Keratinocyte (primary cell): ENCODE results near the gene CREB5. TPM values are rescaled to one million over a fixed set of nuclear protein-coding genes. Genes with fewer than 3 reads are reported as not detected.

Source experiments
- DNase-seq: peaks from one replicate; pipeline ENCODE4 v3.0.0-alpha.2; 2011; ENCODE audit warnings: low read depth, missing footprints, low spot score
- FAIRE-seq: peaks from 2 replicates; lab custom pipeline; 2011; peaks lifted over from hg19 to GRCh38; lab: Jason Lieb, UNC
- H2AFZ ChIP-seq: 2 replicates; pipeline ENCODE4 v1.6.0; 2012; ENCODE audit warnings: low read length, control low read depth, inconsistent platforms; ENCODE audit not compliant: control insufficient read depth
- H3K27ac ChIP-seq: 2 replicates; pipeline ENCODE4 v1.5.1; 2011; ENCODE audit warnings: low read length; ENCODE audit not compliant: control insufficient read depth, insufficient read depth
- H3K27me3 ChIP-seq: 3 replicates; pipeline ENCODE4 v1.6.0; 2011; ENCODE audit warnings: low read length; ENCODE audit not compliant: control insufficient read depth, insufficient read depth; ENCODE audit errors: extremely low read depth
- H3K36me3 ChIP-seq, 2 experiments: 2 replicates in 1 of 2; 3 replicates in 1 of 2; pipeline ENCODE4 v1.5.1; 2011; ENCODE audit warnings: low read length in 2 of 2, mild to moderate bottlenecking in 1 of 2; ENCODE audit not compliant: control insufficient read depth in 2 of 2, insufficient read depth in 2 of 2; ENCODE audit errors: extremely low read depth in 1 of 2
- H3K4me1 ChIP-seq: 3 replicates; pipeline ENCODE4 v1.5.1; 2011; ENCODE audit warnings: low read length; ENCODE audit not compliant: control insufficient read depth, insufficient read depth; ENCODE audit errors: extremely low read depth
- H3K4me2 ChIP-seq: 3 replicates; pipeline ENCODE4 v1.6.0; 2011; ENCODE audit warnings: low read depth, low read length; ENCODE audit not compliant: control insufficient read depth, insufficient read depth; ENCODE audit errors: extremely low read depth
- H3K4me3 ChIP-seq, 3 experiments: fragments of 200-600 bp in 1 of 3; sonication (generic) in 1 of 3; 2 replicates in 2 of 3; 3 replicates in 1 of 3; pipeline ENCODE4 v1.5.1; 2011 to 2016; ENCODE audit warnings: low read length in 3 of 3, mild to moderate bottlenecking in 3 of 3, control low read depth in 2 of 3, inconsistent platforms in 1 of 3, low read depth in 1 of 3, mixed read lengths in 1 of 3, mixed run types in 1 of 3, moderate library complexity in 1 of 3; ENCODE audit not compliant: control insufficient read depth in 2 of 3, insufficient read depth in 2 of 3; ENCODE audit errors: extremely low read depth in 1 of 3
- H3K79me2 ChIP-seq: 2 replicates; pipeline ENCODE4 v1.6.0; 2012; ENCODE audit warnings: low read length; ENCODE audit not compliant: control insufficient read depth, insufficient read depth
- H3K9ac ChIP-seq: 3 replicates; pipeline ENCODE4 v1.6.0; 2011; ENCODE audit warnings: low read length; ENCODE audit not compliant: control insufficient read depth, insufficient read depth; ENCODE audit errors: extremely low read depth
- H3K9me1 ChIP-seq: 3 replicates; pipeline ENCODE4 v1.6.0; 2011; ENCODE audit warnings: low read length; ENCODE audit not compliant: control insufficient read depth, insufficient read depth; ENCODE audit errors: extremely low read depth
- H3K9me3 ChIP-seq: 2 replicates; pipeline ENCODE4 v1.5.1; 2012; ENCODE audit warnings: low read depth, low read length; ENCODE audit not compliant: control insufficient read depth
- H4K20me1 ChIP-seq: 3 replicates; pipeline ENCODE4 v1.6.0; 2011; ENCODE audit warnings: low read length; ENCODE audit not compliant: control insufficient read depth, insufficient read depth; ENCODE audit errors: extremely low read depth
- CTCF ChIP-seq, 3 experiments: IDR thresholded peaks in 1 of 3; conservative IDR thresholded peaks in 1 of 3; optimal IDR thresholded peaks in 1 of 3; 2 replicates in 2 of 3; 3 replicates in 1 of 3; pipeline versions ENCODE3 to v1.5.1; 2011; ENCODE audit warnings: low read length in 3 of 3, mild to moderate bottlenecking in 3 of 3, moderate library complexity in 2 of 3, control low read depth in 1 of 3, inconsistent platforms in 1 of 3; ENCODE audit not compliant: insufficient read depth in 2 of 3; ENCODE audit errors: extremely low read depth in 1 of 3
- EZH2 ChIP-seq: IDR thresholded peaks from one replicate; pipeline ENCODE4 v1.6.1; 2012; ENCODE audit warnings: inconsistent platforms, mild to moderate bottlenecking, low read length, moderate library complexity
- dilution Hi-C: fragments of 300-500 bp; cut with MboI; formaldehyde crosslinking; loops from one replicate; pipeline ENCODE4 v1.7.0; 2020; ENCODE audit warnings: low sequenced_read_pairs; ENCODE audit not compliant: extremely low pct_ligation_motif_present
- polyA plus RNA-seq, 5 experiments: library from polyadenylated mRNA; depleted of rRNA in 3 of 5; stranded (reverse) in 3 of 5; stranded (forward) in 1 of 5; unstranded in 1 of 5; fragments of >200 nt; gene quantifications; 1 replicate in 1 of 5; 2 replicates in 3 of 5; 3 replicates in 1 of 5; pipeline versions ENCODE4 v1.2.1 to v1.2.3, GENCODE V29; 2011 to 2012; ENCODE audit warnings: missing spikeins in 2 of 5, low read depth in 1 of 5, low replicate concordance in 1 of 5

The CREB5 gene
- polyA plus RNA-seq, 1 donor (not counting 4 experiments of a cell fraction or from before 2014, with no cell fraction given): 7.9 TPM

GRCh38 chr7:28718545-28718944, 306.2 kb downstream of the CREB5 start:
- no peak for FAIRE-seq
- no peaks in the 10 kb centered on the region for H3K4me1 ChIP-seq
- H3K27ac ChIP-seq: no peak overlapping the region
- H2AFZ ChIP-seq: no peak overlapping the region
- dilution Hi-C loops: no loop called here
- no peak overlapping the region for H3K9ac ChIP-seq
- H3K9me1 ChIP-seq: no peaks in the 10 kb centered on the region
- DNase-seq: no peak
- H3K27me3 ChIP-seq: no peaks in the 10 kb centered on the region
- no peaks in the 10 kb centered on the region for H4K20me1 ChIP-seq
- no peaks in the 10 kb centered on the region for H3K79me2 ChIP-seq
- no peaks in the 10 kb centered on the region for H3K9me3 ChIP-seq
- H3K4me2 ChIP-seq: no peak overlapping the region
- TF ChIP-seq CTCF (optimal IDR thresholded peaks at IDR 0.05 in 1 of 3, IDR thresholded peaks at IDR 0.05 in 1 of 3, conservative IDR thresholded peaks at IDR 0.05 in 1 of 3; ENCODE audit: extremely low read depth in 1 of 3, insufficient read depth in 2 of 3, low read length in 3 of 3) (no peak), EZH2 (no peak)
- H3K4me3 ChIP-seq: no peak overlapping the region
- peaks cover 0 to 7% of the 10 kb centered on the region in 2 experiments for H3K36me3 ChIP-seq

- FAIRE-seq: no peak
- Histone ChIP-seq H3K4me3 (no peak overlapping the region), H4K20me1 (no peaks in the 10 kb centered on the region), H3K4me1 (no peaks in the 10 kb centered on the region), H3K4me2 (no peak overlapping the region), H3K9me3 (no peaks in the 10 kb centered on the region), H3K27ac (no peak overlapping the region), H3K9me1 (no peaks in the 10 kb centered on the region), H2AFZ (no peak overlapping the region), H3K9ac (no peak overlapping the region), H3K36me3 (peaks cover 0 to 7% of the 10 kb centered on the region in 2 experiments), H3K27me3 (no peaks in the 10 kb centered on the region), H3K79me2 (no peaks in the 10 kb centered on the region)
- TF ChIP-seq CTCF (optimal IDR thresholded peaks at IDR 0.05 in 1 of 3, IDR thresholded peaks at IDR 0.05 in 1 of 3, conservative IDR thresholded peaks at IDR 0.05 in 1 of 3; ENCODE audit: extremely low read depth in 1 of 3, insufficient read depth in 2 of 3, low read length in 3 of 3) (no peak), EZH2 (no peak)
- dilution Hi-C loops: no loop called here
- DNase-seq: no peak
Measured at GRCh38 chr7:28722684-28723083, 310.4 kb downstream of the CREB5 start.
